OCI-M2 (cell line): ENCODE measurements around the gene LRRK1.

ENCODE experiments used
- DNase-seq: peaks from one replicate; lab custom pipeline; 2025; ENCODE audit not compliant: unreplicated experiment; lab: John Stamatoyannopoulos, UW

Gene LRRK1

GRCh38 chr15:101020451-101020850 lies 101.3 kb downstream of the LRRK1 start:
- DNase-seq, result no peak

GRCh38 chr15:101020945-101021344 lies 101.8 kb downstream of the LRRK1 start:
- DNase-seq, result no peak

GRCh38 chr15:101022306-101022705 lies 103.1 kb downstream of the LRRK1 start:
- DNase-seq, result no peak

GRCh38 chr15:101022876-101023275 lies 103.7 kb downstream of the LRRK1 start:
- DNase-seq, result no peak

- no peak for DNase-seq
Measured at GRCh38 chr15:101023501-101024072, 104.4 kb downstream of the LRRK1 start.

GRCh38 chr15:101024073-101024695 lies 105.0 kb downstream of the LRRK1 start:
- DNase-seq, result no peak

GRCh38 chr15:101024706-101025500 lies 105.7 kb downstream of the LRRK1 start:
- no peak for DNase-seq

- DNase-seq, result no peak
Measured at GRCh38 chr15:101025501-101025885, 106.3 kb downstream of the LRRK1 start.

GRCh38 chr15:101025896-101026631 lies 106.9 kb downstream of the LRRK1 start:
- DNase-seq, result no peak

GRCh38 chr15:101026656-101027272 lies 107.6 kb downstream of the LRRK1 start:
- no peak for DNase-seq

- DNase-seq, result no peak
Measured at GRCh38 chr15:101027273-101027901, 108.2 kb downstream of the LRRK1 start.

GRCh38 chr15:101027920-101028319 lies 108.8 kb downstream of the LRRK1 start:
- DNase-seq, result no peak

- DNase-seq, result no peak
Measured at GRCh38 chr15:101028321-101028720, 109.2 kb downstream of the LRRK1 start.

GRCh38 chr15:101028772-101029438 lies 109.7 kb downstream of the LRRK1 start:
- DNase-seq, result no peak

- DNase-seq, result no peak
Measured at GRCh38 chr15:101029971-101030661, 111.0 kb downstream of the LRRK1 start.

GRCh38 chr15:101031213-101031612 lies 112.1 kb downstream of the LRRK1 start:
- DNase-seq, result no peak

- no peak for DNase-seq
Measured at GRCh38 chr15:101033801-101034200, 114.6 kb downstream of the LRRK1 start.

GRCh38 chr15:101035611-101036010 lies 116.5 kb downstream of the LRRK1 start:
- DNase-seq, result no peak

GRCh38 chr15:101036189-101036588 lies 117.0 kb downstream of the LRRK1 start:
- DNase-seq, result no peak
